Stimulated activated CD8-positive, alpha-beta memory T cell treated with anti-CD3 and anti-CD28 coated beads, Interleukin-4, amount 100 ng/mL, for 1 hour (primary cell): Measurements from ENCODE around the gene UQCR11.

Experiments
- DNase-seq, 2 donors: peaks; one replicate each; pipeline ENCODE4 v3.0.0-alpha.2; 2020; ENCODE audit warnings: low read depth in 2 of 2, low spot score in 1 of 2

The UQCR11 gene

GRCh38 chr19:1592024-1592754, 13.1 kb downstream of the UQCR11 start:
- DNase-seq, result peak; percentile 44 to 70

GRCh38 chr19:1591421-1592023, 13.7 kb downstream of the UQCR11 start:
- no peak for DNase-seq

- DNase-seq, result no peak
These were observed 14.4 kb downstream of the UQCR11 start for GRCh38 chr19:1590641-1591397.

GRCh38 chr19:1587872-1588271, 17.4 kb downstream of the UQCR11 start:
- no peak for DNase-seq

GRCh38 chr19:1585243-1585580, 20.1 kb downstream of the UQCR11 start:
- DNase-seq, result no peak

GRCh38 chr19:1584500-1585242, 20.6 kb downstream of the UQCR11 start:
- DNase-seq, result no peak

- DNase-seq, result no peak
These were observed 23.1 kb downstream of the UQCR11 start for GRCh38 chr19:1582201-1582600.

GRCh38 chr19:1580957-1581356, 24.3 kb downstream of the UQCR11 start:
- no peak for DNase-seq

GRCh38 chr19:1580382-1580781, 24.9 kb downstream of the UQCR11 start:
- no peak for DNase-seq

- DNase-seq, result no peak
These were observed 26.0 kb downstream of the UQCR11 start for GRCh38 chr19:1579222-1579621.

- DNase-seq, result no peak
These were observed 27.2 kb downstream of the UQCR11 start for GRCh38 chr19:1577929-1578618.

- DNase-seq, result no peak
These were observed 28.0 kb downstream of the UQCR11 start for GRCh38 chr19:1577090-1577928.

GRCh38 chr19:1576242-1577089, 28.8 kb downstream of the UQCR11 start:
- DNase-seq, result no peak

GRCh38 chr19:1575323-1576241, 29.7 kb downstream of the UQCR11 start:
- DNase-seq, result no peak

GRCh38 chr19:1574354-1575136, 30.7 kb downstream of the UQCR11 start:
- no peak for DNase-seq

- no peak for DNase-seq
These were observed 32.5 kb downstream of the UQCR11 start for GRCh38 chr19:1572795-1573194.

- no peak for DNase-seq
These were observed 33.9 kb downstream of the UQCR11 start for GRCh38 chr19:1571358-1571757.
